ENCODE results near the gene MCM3. TPM values are rescaled to one million over a fixed set of nuclear protein-coding genes. Genes with fewer than 3 reads are reported as not detected.

MCM3 gene
- polyA plus RNA-seq, 1 experiment: 42.2 TPM

DNA sequence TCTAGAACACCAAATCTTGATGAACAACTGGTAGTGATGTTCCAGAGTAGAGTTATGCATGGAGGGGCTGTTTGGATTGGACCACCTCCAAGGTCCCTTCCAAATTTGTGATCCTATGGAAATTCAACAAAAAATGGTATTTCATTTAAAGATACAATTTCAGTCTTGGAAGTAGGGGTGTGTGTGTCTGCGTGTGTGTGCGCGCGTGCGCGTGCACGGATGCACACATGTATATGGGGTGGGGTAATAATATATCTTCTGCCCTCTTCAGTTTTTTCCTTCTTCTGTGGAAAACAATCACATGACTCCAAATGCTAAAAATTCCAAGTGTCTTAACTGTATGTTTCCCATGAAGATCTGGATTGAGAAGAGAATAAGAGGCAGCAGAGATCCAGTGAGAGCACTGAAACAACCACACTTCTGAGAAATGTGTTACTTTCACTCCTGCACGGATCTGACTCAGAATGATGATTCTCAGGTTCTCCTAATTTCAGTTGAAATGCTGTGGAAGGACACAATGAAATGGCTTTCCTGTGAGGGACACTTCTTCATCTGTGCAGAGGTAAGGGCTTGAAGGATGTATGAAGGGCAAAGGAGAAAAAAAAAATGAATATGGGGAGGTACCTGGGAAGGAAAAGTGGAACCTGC is 29.7 kb downstream of the MCM3 start:
- H3K36me3 ChIP-seq (ENCODE audit: control insufficient read depth, insufficient read depth, low read length): no peaks in the 10 kb centered on the region
- no peak overlapping the region for H3K4me3 ChIP-seq (ENCODE audit: low read depth, low read length)
- TF ChIP-seq, protein P1, sequence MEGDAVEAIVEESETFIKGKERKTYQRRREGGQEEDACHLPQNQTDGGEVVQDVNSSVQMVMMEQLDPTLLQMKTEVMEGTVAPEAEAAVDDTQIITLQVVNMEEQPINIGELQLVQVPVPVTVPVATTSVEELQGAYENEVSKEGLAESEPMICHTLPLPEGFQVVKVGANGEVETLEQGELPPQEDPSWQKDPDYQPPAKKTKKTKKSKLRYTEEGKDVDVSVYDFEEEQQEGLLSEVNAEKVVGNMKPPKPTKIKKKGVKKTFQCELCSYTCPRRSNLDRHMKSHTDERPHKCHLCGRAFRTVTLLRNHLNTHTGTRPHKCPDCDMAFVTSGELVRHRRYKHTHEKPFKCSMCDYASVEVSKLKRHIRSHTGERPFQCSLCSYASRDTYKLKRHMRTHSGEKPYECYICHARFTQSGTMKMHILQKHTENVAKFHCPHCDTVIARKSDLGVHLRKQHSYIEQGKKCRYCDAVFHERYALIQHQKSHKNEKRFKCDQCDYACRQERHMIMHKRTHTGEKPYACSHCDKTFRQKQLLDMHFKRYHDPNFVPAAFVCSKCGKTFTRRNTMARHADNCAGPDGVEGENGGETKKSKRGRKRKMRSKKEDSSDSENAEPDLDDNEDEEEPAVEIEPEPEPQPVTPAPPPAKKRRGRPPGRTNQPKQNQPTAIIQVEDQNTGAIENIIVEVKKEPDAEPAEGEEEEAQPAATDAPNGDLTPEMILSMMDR (IDR thresholded peaks at IDR 0.05; ENCODE audit: insufficient read depth, low read depth, low read length): no peak
- POLR2A ChIA-PET: no interaction called here
- peaks cover 3% of the 10 kb centered on the region; the same call in 1 of the 2 replicates for H3K27me3 ChIP-seq (ENCODE audit: control insufficient read depth, insufficient read depth, low read length)
- DNase-seq (ENCODE audit: low read depth): no peak
- CTCF ChIA-PET: interaction anchor here (0.6 to 1.0 kb wide), 3 partner anchors 9 to 1274 kb away, joined by 4 read pairs; no protein-coding TSS in a partner anchor

DNA sequence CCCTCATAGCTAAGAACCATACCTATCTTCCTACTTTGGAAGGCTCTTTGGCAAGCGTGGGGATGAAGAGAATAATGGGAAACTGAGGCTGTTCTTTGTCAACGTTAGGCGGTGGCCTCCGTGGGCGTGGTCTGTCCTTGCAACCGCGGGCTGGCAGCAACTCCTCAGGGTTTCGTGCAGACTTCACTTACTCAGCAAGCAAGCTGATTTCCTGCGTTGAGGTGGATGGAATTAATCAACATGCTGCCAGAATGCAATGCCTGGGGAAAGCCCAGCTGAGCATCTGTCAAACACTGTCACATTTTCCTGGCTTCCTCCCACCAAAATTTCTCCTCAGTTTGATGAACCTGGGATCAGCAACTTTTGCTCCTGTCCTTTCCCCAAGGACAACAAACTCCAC is 31.0 kb downstream of the MCM3 start:
- no peaks in the 10 kb centered on the region for H3K36me3 ChIP-seq (ENCODE audit: control insufficient read depth, insufficient read depth, low read length)
- TF ChIP-seq, protein P1 (IDR thresholded peaks at IDR 0.05; ENCODE audit: insufficient read depth, low read depth, low read length): no peak
- peaks cover 3% of the 10 kb centered on the region; the same call in 1 of the 2 replicates for H3K27me3 ChIP-seq (ENCODE audit: control insufficient read depth, insufficient read depth, low read length)
- CTCF ChIA-PET: interaction anchor here (0.5 to 1.0 kb wide), 2 partner anchors 10 to 40 kb away, joined by 4 read pairs; no protein-coding TSS in a partner anchor
- POLR2A ChIA-PET: no interaction called here
- no peak for DNase-seq (ENCODE audit: low read depth)
- H3K4me3 ChIP-seq (ENCODE audit: low read depth, low read length): no peak overlapping the region

DNA sequence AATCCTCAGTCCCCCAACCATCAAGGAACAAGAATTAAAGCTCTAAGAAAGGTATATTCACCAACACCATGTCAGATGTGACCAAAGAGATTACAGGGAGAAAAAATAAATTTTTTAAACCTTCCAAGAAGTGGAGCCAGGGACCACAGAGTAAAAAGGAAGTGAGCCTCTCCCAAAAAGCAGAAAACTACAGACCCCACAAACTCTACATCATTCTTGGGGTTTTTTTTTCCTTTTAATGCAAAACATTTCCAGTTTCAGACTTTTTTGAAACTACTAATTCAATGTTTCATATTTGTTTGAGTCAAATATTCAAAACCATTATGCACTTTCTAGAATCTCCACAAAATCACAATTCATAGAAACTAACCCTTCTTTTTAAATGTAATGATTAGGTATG is 33.4 kb downstream of the MCM3 start:
- no peak overlapping the region for H3K4me3 ChIP-seq (ENCODE audit: low read depth, low read length)
- TF ChIP-seq, protein P1 (IDR thresholded peaks at IDR 0.05; ENCODE audit: insufficient read depth, low read depth, low read length): no peak
- ChIA-PET CTCF (interaction anchor here (1.1 kb wide), 1 partner anchor 9 kb away, joined by 4 read pairs; no protein-coding TSS in a partner anchor), POLR2A (no interaction called here)
- DNase-seq (ENCODE audit: low read depth): no peak
- H3K36me3 ChIP-seq (ENCODE audit: control insufficient read depth, insufficient read depth, low read length): no peaks in the 10 kb centered on the region
- peaks cover 6% of the 10 kb centered on the region for H3K27me3 ChIP-seq (ENCODE audit: control insufficient read depth, insufficient read depth, low read length)

DNA sequence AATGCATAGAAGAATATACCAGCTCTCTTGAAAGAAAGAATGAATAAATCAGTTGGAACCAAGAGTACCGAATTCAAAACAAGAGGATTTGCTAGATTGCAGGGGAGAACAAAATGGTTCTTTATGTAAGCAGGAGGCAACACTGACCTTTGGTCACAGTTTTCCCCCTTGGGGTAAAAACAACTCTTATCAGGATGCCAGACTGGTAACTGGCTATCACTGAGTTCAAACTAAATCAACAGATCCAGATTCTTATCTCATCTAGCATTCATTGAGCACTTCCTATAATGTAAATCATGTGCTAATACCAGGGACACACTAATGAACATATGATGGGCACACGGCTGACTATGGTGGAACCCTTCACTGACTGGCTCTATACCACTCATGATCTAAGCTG is 35.5 kb downstream of the MCM3 start:
- Histone ChIP-seq H3K4me3 (ENCODE audit: low read depth, low read length) (no peak overlapping the region), H3K27me3 (ENCODE audit: control insufficient read depth, insufficient read depth, low read length) (peaks cover 7% of the 10 kb centered on the region), H3K36me3 (ENCODE audit: control insufficient read depth, insufficient read depth, low read length) (no peaks in the 10 kb centered on the region)
- POLR2A ChIA-PET: no interaction called here
- no peak for DNase-seq (ENCODE audit: low read depth)
- CTCF ChIA-PET: no interaction called here
- TF ChIP-seq, protein P1 (IDR thresholded peaks at IDR 0.05; ENCODE audit: insufficient read depth, low read depth, low read length): no peak

DNA sequence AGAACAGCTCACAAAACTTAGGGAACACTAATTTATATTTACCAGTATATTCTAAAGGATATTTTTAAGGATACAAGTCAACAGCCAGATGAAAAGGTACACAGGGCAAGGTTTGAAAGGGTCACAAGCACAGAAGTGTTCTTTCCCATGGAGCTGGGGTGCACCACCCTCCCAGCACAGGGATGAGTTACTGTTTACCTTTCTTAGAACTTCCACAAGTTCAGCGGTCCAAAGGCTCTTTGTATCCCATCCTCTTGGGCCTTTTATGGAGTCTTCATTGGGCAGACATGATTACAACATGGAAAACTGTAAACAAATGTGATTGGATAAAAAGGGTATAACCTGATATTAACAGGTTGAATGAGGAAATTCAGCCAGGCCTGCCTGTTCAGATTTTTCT is 39.1 kb downstream of the MCM3 start:
- ChIA-PET CTCF (no interaction called here), POLR2A (no interaction called here)
- Histone ChIP-seq H3K27me3 (ENCODE audit: control insufficient read depth, insufficient read depth, low read length) (peaks cover 9% of the 10 kb centered on the region), H3K4me3 (ENCODE audit: low read depth, low read length) (no peak overlapping the region), H3K36me3 (ENCODE audit: control insufficient read depth, insufficient read depth, low read length) (no peaks in the 10 kb centered on the region)
- TF ChIP-seq, protein P1 (IDR thresholded peaks at IDR 0.05; ENCODE audit: insufficient read depth, low read depth, low read length): no peak
- no peak for DNase-seq (ENCODE audit: low read depth)

Data from BJ (cell line).